ENCODE measurements around the gene PNMA1.

- TF ChIP-seq POLR2A (IDR thresholded peaks at IDR 0.05; ENCODE audit: borderline replicate concordance, extremely low read depth, insufficient read depth, insufficient read length) (no peak), POLR2AphosphoS5 (IDR thresholded peaks at IDR 0.05; ENCODE audit: low read depth, low read length) (no peak), EGR1 (IDR thresholded peaks at IDR 0.05; ENCODE audit: low read depth) (no peak), YY1 (IDR thresholded peaks at IDR 0.05; ENCODE audit: extremely low read depth, insufficient replicate concordance, low read depth, low read length) (no peak), EZH2 (IDR thresholded peaks at IDR 0.05) (no peak)
- TF ChIP-seq, protein P1, sequence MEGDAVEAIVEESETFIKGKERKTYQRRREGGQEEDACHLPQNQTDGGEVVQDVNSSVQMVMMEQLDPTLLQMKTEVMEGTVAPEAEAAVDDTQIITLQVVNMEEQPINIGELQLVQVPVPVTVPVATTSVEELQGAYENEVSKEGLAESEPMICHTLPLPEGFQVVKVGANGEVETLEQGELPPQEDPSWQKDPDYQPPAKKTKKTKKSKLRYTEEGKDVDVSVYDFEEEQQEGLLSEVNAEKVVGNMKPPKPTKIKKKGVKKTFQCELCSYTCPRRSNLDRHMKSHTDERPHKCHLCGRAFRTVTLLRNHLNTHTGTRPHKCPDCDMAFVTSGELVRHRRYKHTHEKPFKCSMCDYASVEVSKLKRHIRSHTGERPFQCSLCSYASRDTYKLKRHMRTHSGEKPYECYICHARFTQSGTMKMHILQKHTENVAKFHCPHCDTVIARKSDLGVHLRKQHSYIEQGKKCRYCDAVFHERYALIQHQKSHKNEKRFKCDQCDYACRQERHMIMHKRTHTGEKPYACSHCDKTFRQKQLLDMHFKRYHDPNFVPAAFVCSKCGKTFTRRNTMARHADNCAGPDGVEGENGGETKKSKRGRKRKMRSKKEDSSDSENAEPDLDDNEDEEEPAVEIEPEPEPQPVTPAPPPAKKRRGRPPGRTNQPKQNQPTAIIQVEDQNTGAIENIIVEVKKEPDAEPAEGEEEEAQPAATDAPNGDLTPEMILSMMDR (IDR thresholded peaks at IDR 0.05 in 2 of 3, conservative IDR thresholded peaks at IDR 0.05 in 1 of 3; ENCODE audit: borderline replicate concordance in 1 of 3, insufficient read depth in 1 of 3, low read depth in 2 of 3, low read length in 2 of 3): no peak
- TF ChIP-seq, protein P2, sequence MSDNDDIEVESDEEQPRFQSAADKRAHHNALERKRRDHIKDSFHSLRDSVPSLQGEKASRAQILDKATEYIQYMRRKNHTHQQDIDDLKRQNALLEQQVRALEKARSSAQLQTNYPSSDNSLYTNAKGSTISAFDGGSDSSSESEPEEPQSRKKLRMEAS (IDR thresholded peaks at IDR 0.05): no peak
Measured at GRCh38 chr14:73684627-73685026, 29.6 kb downstream of the PNMA1 start.

Measured in HCT116 (cell line).